ENCODE measurements around the gene PPP1R16B.

Gene PPP1R16B

DNA sequence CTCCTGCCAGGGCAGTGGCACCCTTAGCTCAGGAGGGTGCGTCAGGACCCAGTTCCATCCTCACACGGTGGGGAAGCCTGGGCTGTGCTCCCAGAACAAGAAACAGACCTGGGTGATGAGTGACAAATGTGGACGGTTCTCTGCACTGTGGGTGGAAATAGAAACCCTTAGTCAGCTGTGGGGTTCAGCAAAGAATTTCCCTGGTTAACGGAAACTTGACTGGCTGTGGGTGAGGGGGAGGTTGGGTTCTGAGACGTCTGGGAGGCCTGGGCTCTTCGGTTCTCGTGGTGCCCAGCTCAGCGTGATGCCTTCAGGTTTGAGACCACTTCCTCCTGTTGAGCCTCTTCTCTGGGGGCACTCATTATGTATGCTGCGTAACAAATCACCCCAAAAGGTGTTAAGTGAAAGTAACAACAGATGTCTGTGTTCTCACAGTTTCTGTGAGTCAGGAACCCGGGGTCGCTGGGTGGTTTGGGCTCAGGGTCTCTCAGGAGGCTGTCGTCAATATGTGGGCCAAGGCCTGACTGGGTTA lies 67.6 kb downstream of the PPP1R16B start:
- Histone ChIP-seq H3F3A (ENCODE audit: control insufficient read depth, insufficient read depth) (peaks cover 61% of the 10 kb centered on the region), H3K27me3 (ENCODE audit: control insufficient read depth, low read length) (no peaks in the 10 kb centered on the region), H3K4me2 (ENCODE audit: low read length) (peak overlapping the region; percentile 84), H3K4me3 (ENCODE audit: low read length) (peak overlapping the region; percentile 63), H3K27ac (ENCODE audit: low read depth, low read length) (peak overlapping the region; percentile 98), H3K9me3 (ENCODE audit: control insufficient read depth, insufficient read depth, low read length) (no peaks in the 10 kb centered on the region), H3K79me2 (ENCODE audit: control insufficient read depth, low read length) (peaks cover 68% of the 10 kb centered on the region), H3K9me2 (replicated peaks; ENCODE audit: control insufficient read depth, low read length) (no peaks in the 10 kb centered on the region), H3K4me1 (ENCODE audit: control insufficient read depth, low read length) (peaks cover 93% of the 10 kb centered on the region), H4K20me1 (ENCODE audit: control insufficient read depth, insufficient read depth, low read depth, low read length) (no peaks in the 10 kb centered on the region), H3K36me3 (ENCODE audit: control insufficient read depth, low read length) (peaks cover 24% of the 10 kb centered on the region)
- TF ChIP-seq EZH2phosphoT487 (IDR thresholded peaks at IDR 0.05; ENCODE audit: borderline replicate concordance, low read length) = no peak
- TF ChIP-seq, protein P1, sequence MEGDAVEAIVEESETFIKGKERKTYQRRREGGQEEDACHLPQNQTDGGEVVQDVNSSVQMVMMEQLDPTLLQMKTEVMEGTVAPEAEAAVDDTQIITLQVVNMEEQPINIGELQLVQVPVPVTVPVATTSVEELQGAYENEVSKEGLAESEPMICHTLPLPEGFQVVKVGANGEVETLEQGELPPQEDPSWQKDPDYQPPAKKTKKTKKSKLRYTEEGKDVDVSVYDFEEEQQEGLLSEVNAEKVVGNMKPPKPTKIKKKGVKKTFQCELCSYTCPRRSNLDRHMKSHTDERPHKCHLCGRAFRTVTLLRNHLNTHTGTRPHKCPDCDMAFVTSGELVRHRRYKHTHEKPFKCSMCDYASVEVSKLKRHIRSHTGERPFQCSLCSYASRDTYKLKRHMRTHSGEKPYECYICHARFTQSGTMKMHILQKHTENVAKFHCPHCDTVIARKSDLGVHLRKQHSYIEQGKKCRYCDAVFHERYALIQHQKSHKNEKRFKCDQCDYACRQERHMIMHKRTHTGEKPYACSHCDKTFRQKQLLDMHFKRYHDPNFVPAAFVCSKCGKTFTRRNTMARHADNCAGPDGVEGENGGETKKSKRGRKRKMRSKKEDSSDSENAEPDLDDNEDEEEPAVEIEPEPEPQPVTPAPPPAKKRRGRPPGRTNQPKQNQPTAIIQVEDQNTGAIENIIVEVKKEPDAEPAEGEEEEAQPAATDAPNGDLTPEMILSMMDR (IDR thresholded peaks at IDR 0.05; ENCODE audit: low read depth, low read length, poor library complexity, severe bottlenecking) = no peak

DNA sequence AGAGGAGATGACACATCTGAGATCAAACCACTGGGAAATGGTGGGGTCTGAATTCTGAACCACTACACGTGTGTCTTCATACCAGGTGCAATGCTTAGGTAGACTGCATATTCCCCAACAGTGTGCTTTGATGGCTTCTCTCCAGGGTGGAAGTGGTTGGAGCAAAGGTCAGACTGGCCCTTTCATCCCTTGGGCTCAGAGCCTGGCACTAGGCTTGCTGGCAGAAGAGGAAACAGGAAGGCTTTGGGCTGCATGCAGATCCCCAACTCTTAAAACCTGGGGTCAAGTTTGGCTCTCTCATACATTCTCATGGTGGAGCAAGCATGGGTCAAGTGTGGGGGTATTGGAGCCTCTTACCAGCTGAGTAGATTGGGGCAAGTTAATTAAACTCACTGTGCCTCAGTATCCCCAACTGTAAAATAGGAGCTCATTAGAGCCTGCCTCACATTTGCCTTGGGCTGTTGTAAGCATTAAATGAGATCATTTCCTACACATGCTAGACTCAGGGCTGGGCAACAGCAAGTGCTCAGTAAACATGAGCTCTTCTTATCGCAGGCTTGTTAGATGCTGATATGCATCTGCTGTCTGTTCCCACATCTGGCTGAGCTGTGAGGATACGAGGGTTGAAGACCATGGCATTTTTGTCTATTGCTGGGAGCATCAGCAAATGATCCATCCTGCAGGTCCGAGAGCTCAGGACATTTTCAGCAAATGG lies 69.1 kb downstream of the PPP1R16B start:
- H4K20me1 ChIP-seq (ENCODE audit: control insufficient read depth, insufficient read depth, low read depth, low read length) = no peaks in the 10 kb centered on the region
- no peaks in the 10 kb centered on the region for H3K27me3 ChIP-seq (ENCODE audit: control insufficient read depth, low read length)
- H3K4me1 ChIP-seq (ENCODE audit: control insufficient read depth, low read length) = peaks cover 97% of the 10 kb centered on the region
- peaks cover 70% of the 10 kb centered on the region for H3K79me2 ChIP-seq (ENCODE audit: control insufficient read depth, low read length)
- peak overlapping the region; percentile 63 for H3K4me3 ChIP-seq (ENCODE audit: low read length)
- peaks cover 26% of the 10 kb centered on the region for H3K36me3 ChIP-seq (ENCODE audit: control insufficient read depth, low read length)
- no peaks in the 10 kb centered on the region for H3K9me3 ChIP-seq (ENCODE audit: control insufficient read depth, insufficient read depth, low read length)
- no peaks in the 10 kb centered on the region for H3K9me2 ChIP-seq (replicated peaks; ENCODE audit: control insufficient read depth, low read length)
- H3K4me2 ChIP-seq (ENCODE audit: low read length) = peak overlapping the region; percentile 84
- TF ChIP-seq EZH2phosphoT487 (IDR thresholded peaks at IDR 0.05; ENCODE audit: borderline replicate concordance, low read length) = no peak
- TF ChIP-seq, protein P1 (IDR thresholded peaks at IDR 0.05; ENCODE audit: low read depth, low read length, poor library complexity, severe bottlenecking) = no peak
- peaks cover 67% of the 10 kb centered on the region for H3F3A ChIP-seq (ENCODE audit: control insufficient read depth, insufficient read depth)
- H3K27ac ChIP-seq (ENCODE audit: low read depth, low read length) = peak overlapping the region; percentile 98

DNA sequence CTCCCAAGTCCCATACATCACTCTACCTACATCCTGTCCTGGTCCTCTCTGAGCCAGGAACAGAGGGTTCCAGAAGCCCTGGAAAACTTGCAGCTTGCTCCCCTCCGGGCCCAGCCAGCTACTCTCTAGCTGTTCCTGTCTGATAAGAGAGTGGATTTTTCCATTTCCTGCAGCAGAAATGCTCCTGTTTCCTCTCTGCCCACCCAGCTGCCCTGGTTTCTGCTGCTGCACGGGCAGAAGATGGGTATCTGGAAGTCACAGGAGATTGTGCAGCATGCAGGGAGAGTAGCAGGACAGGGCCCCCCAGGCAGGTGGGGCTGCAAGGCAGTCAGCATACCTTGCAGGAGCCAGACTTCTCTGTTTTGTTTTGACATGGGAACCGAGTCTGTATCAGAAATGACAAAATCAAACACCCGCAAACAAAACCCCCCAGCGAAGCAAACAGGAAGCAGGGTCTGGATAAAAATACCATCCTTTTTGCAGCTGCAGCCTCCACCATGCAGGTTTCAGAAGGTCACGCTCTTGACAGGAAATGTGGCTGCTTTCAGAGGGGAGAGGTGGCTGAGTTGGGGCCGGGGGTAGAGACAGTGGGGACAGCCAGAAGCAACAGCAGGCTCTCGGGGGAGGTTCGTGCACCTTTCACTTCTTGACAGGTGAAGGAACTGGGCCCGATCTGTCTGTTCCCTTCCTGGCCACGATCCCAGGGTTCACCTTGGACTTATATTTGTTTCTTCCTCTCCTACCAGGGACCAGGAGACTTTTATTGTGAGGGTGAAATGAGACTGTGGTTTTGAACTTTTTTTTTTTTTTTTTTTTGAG lies 69.9 kb downstream of the PPP1R16B start:
- Histone ChIP-seq H3K4me3 (ENCODE audit: low read length) (peak overlapping the region; percentile 63), H3K79me2 (ENCODE audit: control insufficient read depth, low read length) (peaks cover 73% of the 10 kb centered on the region), H3K9me2 (replicated peaks; ENCODE audit: control insufficient read depth, low read length) (no peaks in the 10 kb centered on the region), H3K4me2 (ENCODE audit: low read length) (peak overlapping the region; percentile 84), H3K27ac (ENCODE audit: low read depth, low read length) (peak overlapping the region; percentile 98), H4K20me1 (ENCODE audit: control insufficient read depth, insufficient read depth, low read depth, low read length) (no peaks in the 10 kb centered on the region), H3K9me3 (ENCODE audit: control insufficient read depth, insufficient read depth, low read length) (no peaks in the 10 kb centered on the region), H3K36me3 (ENCODE audit: control insufficient read depth, low read length) (peaks cover 32% of the 10 kb centered on the region), H3F3A (ENCODE audit: control insufficient read depth, insufficient read depth) (peaks cover 67% of the 10 kb centered on the region), H3K4me1 (ENCODE audit: control insufficient read depth, low read length) (peaks cover 98% of the 10 kb centered on the region), H3K27me3 (ENCODE audit: control insufficient read depth, low read length) (no peaks in the 10 kb centered on the region)
- TF ChIP-seq EZH2phosphoT487 (IDR thresholded peaks at IDR 0.05; ENCODE audit: borderline replicate concordance, low read length) = no peak
- TF ChIP-seq, protein P1 (IDR thresholded peaks at IDR 0.05; ENCODE audit: low read depth, low read length, poor library complexity, severe bottlenecking) = peak; percentile 12
